Large intestine (tissue), 3 donors: ENCODE measurements around the gene BABAM2. TPM values are rescaled to one million over a fixed set of nuclear protein-coding genes. Genes with fewer than 3 reads are reported as not detected.
A peak's percentile ranks its signal among the peaks of the same experiment; 100 is the strongest.

Experiments used
- DNase-seq, 2 donors: peaks; one replicate each; pipeline versions ENCODE4 v3.0.0 to v3.0.0-alpha.2; 2013
- H3K27ac ChIP-seq: one replicate; pipeline ENCODE4 v1.5.1; 2013; ENCODE audit warnings: low read length
- H3K27me3 ChIP-seq: 2 replicates; pipeline ENCODE4 v1.6.1; 2013; ENCODE audit warnings: low read length; ENCODE audit not compliant: control insufficient read depth, insufficient read depth
- H3K36me3 ChIP-seq: 2 replicates; pipeline ENCODE4 v1.6.1; 2013; ENCODE audit warnings: low read length; ENCODE audit not compliant: control insufficient read depth, insufficient read depth
- H3K4me1 ChIP-seq: one replicate; pipeline ENCODE4 v1.6.1; 2013; ENCODE audit warnings: low read length; ENCODE audit not compliant: control insufficient read depth, insufficient read depth
- H3K4me3 ChIP-seq: one replicate; pipeline ENCODE4 v1.5.1; 2013; ENCODE audit warnings: low read length
- H3K9me3 ChIP-seq: one replicate; pipeline ENCODE4 v1.6.1; 2013; ENCODE audit warnings: mild to moderate bottlenecking, low read depth, low read length, moderate library complexity; ENCODE audit not compliant: control insufficient read depth
- WGBS: methylation state at CpG from one replicate; pipeline ENCODE4 v1.1.5; 2013; ENCODE audit warnings: low lambda C conversion rate; ENCODE audit not compliant: insufficient coverage; 5-methylcytosine and 5-hydroxymethylcytosine counted together
- polyA plus RNA-seq: library from polyadenylated mRNA; unstranded; fragments of 120-200 nt; gene quantifications from one replicate; pipeline ENCODE4 v1.2.1, GENCODE V29; 2013

The BABAM2 gene
- polyA plus RNA-seq, 1 donor: 32.0 TPM

DNA sequence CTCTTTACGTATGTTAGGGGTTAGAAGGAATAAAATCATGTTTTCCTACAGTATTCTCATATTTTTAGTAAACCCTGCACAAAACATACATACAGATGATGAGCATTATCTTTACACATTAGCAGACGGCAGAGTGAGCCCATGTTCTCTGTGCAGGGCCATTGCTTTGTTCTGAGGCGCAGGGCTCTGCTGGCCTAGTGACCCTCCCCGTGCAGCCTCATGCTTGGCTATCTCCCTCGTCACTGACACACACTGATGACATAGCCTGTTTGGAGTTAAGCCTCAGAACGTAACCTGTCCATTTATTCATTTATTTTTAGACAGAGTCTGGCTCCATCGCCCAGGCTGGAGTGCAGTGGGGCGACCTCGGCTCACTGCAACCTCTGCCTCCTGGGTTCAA is 386.3 kb downstream of the BABAM2 start:
- Histone ChIP-seq H3K36me3 (no peaks in the 10 kb centered on the region), H3K27ac (no peak overlapping the region), H3K4me3 (no peak overlapping the region), H3K27me3 (no peaks in the 10 kb centered on the region), H3K4me1 (peaks cover 32% of the 10 kb centered on the region), H3K9me3 (no peaks in the 10 kb centered on the region)
- 100% methylated on average over 1 of the region's 9 CpGs for WGBS
- DNase-seq: no peak

- DNase-seq: peak; percentile 11 to 49
- WGBS: no CpG with 5 or more reads among the region's 7 CpGs
- H3K4me3 ChIP-seq: no peak overlapping the region
Observed at GRCh38 chr2:28277466-28277865, 386.9 kb downstream of the BABAM2 start.

GRCh38 chr2:28279371-28279770 is 388.8 kb downstream of the BABAM2 start:
- no peaks in the 10 kb centered on the region for H3K36me3 ChIP-seq
- no CpG with 5 or more reads among the region's 4 CpGs for WGBS
- H3K27me3 ChIP-seq: no peaks in the 10 kb centered on the region
- peaks cover 22% of the 10 kb centered on the region for H3K4me1 ChIP-seq
- no peaks in the 10 kb centered on the region for H3K9me3 ChIP-seq
- DNase-seq: no peak
- no peak overlapping the region for H3K4me3 ChIP-seq
- H3K27ac ChIP-seq: no peak overlapping the region

More at GRCh38 chr2:28277466-28277865, 386.9 kb downstream of the BABAM2 start:
- no peaks in the 10 kb centered on the region for H3K9me3 ChIP-seq
- no peaks in the 10 kb centered on the region for H3K36me3 ChIP-seq
- no peak overlapping the region for H3K27ac ChIP-seq
- H3K4me1 ChIP-seq: peaks cover 30% of the 10 kb centered on the region
- no peaks in the 10 kb centered on the region for H3K27me3 ChIP-seq

DNA sequence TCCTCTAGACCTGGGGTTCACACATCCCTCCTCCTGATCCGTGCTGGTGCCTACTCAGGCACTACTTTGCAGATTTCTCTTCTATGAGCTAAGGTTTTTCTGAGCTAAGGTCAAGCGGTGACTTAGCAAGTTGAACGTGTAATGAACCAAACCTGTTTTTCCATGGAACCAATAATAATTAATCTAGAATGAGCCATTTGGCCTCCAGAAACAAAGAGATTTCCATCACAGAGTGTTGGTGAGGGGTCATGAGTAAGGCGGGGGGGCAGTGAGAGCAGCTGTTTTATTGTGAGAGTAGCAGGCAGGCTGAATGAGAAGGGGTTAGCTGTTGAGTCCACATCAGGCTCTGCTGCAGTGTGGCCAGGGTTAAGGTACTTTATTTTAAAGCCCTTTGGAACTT is 390.1 kb downstream of the BABAM2 start:
- no CpG with 5 or more reads among the region's 4 CpGs for WGBS
- no peaks in the 10 kb centered on the region for H3K36me3 ChIP-seq
- no peak overlapping the region for H3K4me3 ChIP-seq
- H3K27ac ChIP-seq: no peak overlapping the region
- DNase-seq: peak; percentile 20 to 66
- no peaks in the 10 kb centered on the region for H3K9me3 ChIP-seq
- H3K4me1 ChIP-seq: peaks cover 11% of the 10 kb centered on the region
- no peaks in the 10 kb centered on the region for H3K27me3 ChIP-seq

DNA sequence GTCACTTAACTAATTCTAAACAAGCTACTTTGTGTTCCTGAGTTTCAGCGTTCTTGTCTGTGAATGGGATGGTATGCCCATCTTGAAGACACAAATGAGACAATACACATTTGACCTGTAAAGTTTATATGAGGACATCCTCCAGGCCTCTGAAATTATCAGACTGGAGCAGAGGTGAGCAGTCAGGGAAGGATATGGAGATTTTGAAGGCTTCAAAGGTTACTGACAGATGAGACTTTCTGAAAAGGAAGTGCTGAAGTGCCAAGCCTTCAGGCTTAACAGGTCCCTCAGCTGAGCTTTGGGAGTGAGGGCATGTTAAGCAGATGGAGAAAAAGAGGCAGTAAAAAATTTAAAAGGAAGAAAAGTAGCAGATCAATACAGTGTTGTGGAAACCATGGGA is 391.2 kb downstream of the BABAM2 start:
- DNase-seq: no peak
- Histone ChIP-seq H3K4me3 (no peak overlapping the region), H3K4me1 (peaks cover 7% of the 10 kb centered on the region), H3K27me3 (no peaks in the 10 kb centered on the region), H3K9me3 (no peaks in the 10 kb centered on the region), H3K27ac (no peak overlapping the region), H3K36me3 (no peaks in the 10 kb centered on the region)
- no CpG with 5 or more reads among the region's 1 CpG for WGBS

DNA sequence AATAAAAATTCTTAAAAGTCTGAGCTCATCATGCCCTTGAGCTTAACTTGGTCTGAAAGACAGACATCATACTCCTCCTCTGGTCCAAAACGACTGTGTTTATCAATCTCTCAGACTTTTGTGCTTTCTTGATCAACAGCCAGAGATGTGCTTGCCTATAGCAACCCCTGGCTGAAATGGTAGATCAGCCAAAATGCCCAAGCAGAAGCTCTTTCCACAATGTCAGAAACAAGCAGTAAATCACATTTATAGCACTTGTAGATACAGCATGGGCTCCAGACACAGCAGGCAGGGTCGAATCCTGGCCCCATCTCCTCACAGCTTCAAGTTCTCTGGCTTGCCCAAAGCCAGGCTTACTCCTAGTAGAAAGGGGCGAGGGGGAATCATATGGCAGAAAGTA is 391.7 kb downstream of the BABAM2 start:
- no peaks in the 10 kb centered on the region for H3K9me3 ChIP-seq
- no peak overlapping the region for H3K4me3 ChIP-seq
- no CpG with 5 or more reads among the region's 3 CpGs for WGBS

DNA sequence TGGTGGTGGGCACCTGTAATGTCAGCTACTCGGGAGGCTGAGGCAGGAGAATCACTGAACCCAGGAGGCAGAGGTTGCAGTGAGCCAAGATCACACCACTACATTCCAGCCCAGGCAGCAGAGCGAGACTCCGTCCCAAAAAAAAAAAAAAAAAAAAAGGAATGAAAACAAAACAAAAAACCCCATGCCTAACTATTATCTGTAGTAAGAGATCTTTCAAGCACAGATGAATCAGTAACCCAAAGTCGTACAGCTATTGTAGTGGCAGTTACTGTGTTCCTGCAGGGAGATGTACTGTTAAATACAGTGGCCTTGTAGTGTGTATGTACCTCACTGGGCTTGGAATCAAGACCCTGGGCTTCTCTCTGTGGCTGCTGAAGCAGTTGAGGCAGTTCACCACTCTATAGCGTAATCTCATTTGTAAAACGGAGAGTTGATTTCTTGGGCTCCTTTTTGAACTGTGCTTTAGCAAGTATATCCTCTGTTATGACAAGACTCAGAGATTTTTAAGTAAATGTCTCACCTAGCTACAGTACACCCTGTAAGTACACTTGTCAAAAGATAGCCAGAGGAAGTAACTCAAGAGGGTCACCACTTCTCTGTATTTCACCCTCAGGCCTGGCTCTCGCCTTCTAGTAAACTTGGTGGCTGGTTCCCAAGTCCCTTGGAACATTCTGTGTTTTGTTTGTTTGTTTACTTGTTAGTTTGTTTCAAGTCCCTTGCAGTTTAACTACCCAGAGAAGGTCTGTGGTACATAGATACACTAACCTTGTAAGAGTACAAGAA is 392.5 kb downstream of the BABAM2 start:
- H3K36me3 ChIP-seq: no peaks in the 10 kb centered on the region
- DNase-seq: no peak
- H3K27me3 ChIP-seq: no peaks in the 10 kb centered on the region
- 80% methylated on average over 1 of the region's 7 CpGs for WGBS
- H3K9me3 ChIP-seq: no peaks in the 10 kb centered on the region
- H3K27ac ChIP-seq: no peak overlapping the region
- H3K4me3 ChIP-seq: no peak overlapping the region
- H3K4me1 ChIP-seq: peaks cover 7% of the 10 kb centered on the region

More for the DNA sequence above, 391.7 kb downstream of the BABAM2 start:
- no peak for DNase-seq
- H3K27ac ChIP-seq: no peak overlapping the region
- peaks cover 7% of the 10 kb centered on the region for H3K4me1 ChIP-seq
- H3K27me3 ChIP-seq: no peaks in the 10 kb centered on the region
- H3K36me3 ChIP-seq: no peaks in the 10 kb centered on the region

GRCh38 chr2:28283861-28284260 is 393.3 kb downstream of the BABAM2 start:
- H3K36me3 ChIP-seq: no peaks in the 10 kb centered on the region
- H3K4me1 ChIP-seq: peaks cover 7% of the 10 kb centered on the region
- no peak for DNase-seq
- H3K9me3 ChIP-seq: no peaks in the 10 kb centered on the region
- H3K27ac ChIP-seq: no peak overlapping the region
- WGBS: 88% methylated on average over 1 of the region's 1 CpG
- no peak overlapping the region for H3K4me3 ChIP-seq
- no peaks in the 10 kb centered on the region for H3K27me3 ChIP-seq

- H3K36me3 ChIP-seq: no peaks in the 10 kb centered on the region
- no peak overlapping the region for H3K4me3 ChIP-seq
- 86% methylated on average over 1 of the region's 5 CpGs for WGBS
- no peak overlapping the region for H3K27ac ChIP-seq
- DNase-seq: no peak
- H3K9me3 ChIP-seq: no peaks in the 10 kb centered on the region
- no peaks in the 10 kb centered on the region for H3K4me1 ChIP-seq
- no peaks in the 10 kb centered on the region for H3K27me3 ChIP-seq
Observed at GRCh38 chr2:28286678-28287077, 396.1 kb downstream of the BABAM2 start.

GRCh38 chr2:28287256-28287915 is 396.9 kb downstream of the BABAM2 start:
- Histone ChIP-seq H3K27me3 (no peaks in the 10 kb centered on the region), H3K4me1 (no peaks in the 10 kb centered on the region), H3K36me3 (no peaks in the 10 kb centered on the region), H3K4me3 (no peak overlapping the region), H3K9me3 (no peaks in the 10 kb centered on the region), H3K27ac (no peak overlapping the region)
- WGBS: 100% methylated on average over 1 of the region's 4 CpGs
- DNase-seq: no peak
